C4-2B (cell line): ENCODE measurements around the gene FAM163B.

Source experiments
- H3K27ac ChIP-seq: fragments of 450-650 bp; 2 replicates; pipeline ENCODE4 v1.5.1; 2017
- ZFX ChIP-seq: fragments of 450-650 bp; IDR thresholded peaks from 2 replicates; pipeline ENCODE4 v1.6.1; 2017
- TF ChIP-seq, protein P1 (sequence below): fragments of 450-650 bp; conservative IDR thresholded peaks from 2 replicates; pipeline ENCODE4 v1.5.1; 2017; ENCODE audit warnings: mild to moderate bottlenecking

Gene FAM163B

DNA sequence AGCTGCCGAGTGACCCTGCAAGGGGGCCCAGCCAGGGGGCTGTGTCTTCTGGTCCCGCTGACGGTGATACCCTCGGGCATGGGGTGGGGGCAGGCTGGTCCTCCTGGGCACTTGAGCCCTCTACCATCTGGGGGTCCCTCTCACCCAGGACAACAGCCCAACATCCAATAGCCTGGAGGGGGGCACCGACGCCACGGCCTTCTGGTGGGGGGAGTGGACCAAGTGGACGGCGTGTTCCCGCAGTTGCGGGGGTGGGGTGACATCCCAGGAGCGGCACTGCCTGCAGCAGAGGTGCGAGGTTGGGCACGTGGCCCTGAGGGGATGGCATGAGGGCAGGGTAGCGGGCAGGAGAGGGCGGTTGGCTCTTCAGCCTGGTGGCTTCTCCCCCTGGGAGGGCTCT is 71.9 kb downstream of the FAM163B start:
- TF ChIP-seq ZFX: no peak
- TF ChIP-seq, protein P1, sequence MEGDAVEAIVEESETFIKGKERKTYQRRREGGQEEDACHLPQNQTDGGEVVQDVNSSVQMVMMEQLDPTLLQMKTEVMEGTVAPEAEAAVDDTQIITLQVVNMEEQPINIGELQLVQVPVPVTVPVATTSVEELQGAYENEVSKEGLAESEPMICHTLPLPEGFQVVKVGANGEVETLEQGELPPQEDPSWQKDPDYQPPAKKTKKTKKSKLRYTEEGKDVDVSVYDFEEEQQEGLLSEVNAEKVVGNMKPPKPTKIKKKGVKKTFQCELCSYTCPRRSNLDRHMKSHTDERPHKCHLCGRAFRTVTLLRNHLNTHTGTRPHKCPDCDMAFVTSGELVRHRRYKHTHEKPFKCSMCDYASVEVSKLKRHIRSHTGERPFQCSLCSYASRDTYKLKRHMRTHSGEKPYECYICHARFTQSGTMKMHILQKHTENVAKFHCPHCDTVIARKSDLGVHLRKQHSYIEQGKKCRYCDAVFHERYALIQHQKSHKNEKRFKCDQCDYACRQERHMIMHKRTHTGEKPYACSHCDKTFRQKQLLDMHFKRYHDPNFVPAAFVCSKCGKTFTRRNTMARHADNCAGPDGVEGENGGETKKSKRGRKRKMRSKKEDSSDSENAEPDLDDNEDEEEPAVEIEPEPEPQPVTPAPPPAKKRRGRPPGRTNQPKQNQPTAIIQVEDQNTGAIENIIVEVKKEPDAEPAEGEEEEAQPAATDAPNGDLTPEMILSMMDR: no peak
- no peak overlapping the region for H3K27ac ChIP-seq

DNA sequence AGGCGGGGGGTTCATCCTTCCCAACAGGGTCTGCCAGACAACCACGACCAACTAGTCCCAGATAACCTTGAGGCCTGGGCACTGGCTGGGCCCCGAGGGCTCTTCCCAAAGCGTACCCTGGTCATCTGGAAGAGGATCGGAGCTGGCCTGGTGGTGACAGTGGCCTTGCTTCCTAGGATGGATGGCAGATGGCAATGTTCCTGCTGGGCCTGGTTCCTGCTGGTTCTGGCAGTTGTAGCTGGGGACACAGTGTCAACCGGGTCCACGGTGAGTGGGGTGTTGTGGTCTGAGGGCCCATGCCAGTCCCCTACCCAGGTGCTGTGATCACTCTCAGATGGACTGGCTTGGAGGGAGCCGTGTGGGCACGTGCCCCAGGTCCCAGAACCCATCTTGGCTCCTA is 72.7 kb downstream of the FAM163B start:
- TF ChIP-seq ZFX: no peak
- TF ChIP-seq, protein P1: no peak
- H3K27ac ChIP-seq: no peak overlapping the region

DNA sequence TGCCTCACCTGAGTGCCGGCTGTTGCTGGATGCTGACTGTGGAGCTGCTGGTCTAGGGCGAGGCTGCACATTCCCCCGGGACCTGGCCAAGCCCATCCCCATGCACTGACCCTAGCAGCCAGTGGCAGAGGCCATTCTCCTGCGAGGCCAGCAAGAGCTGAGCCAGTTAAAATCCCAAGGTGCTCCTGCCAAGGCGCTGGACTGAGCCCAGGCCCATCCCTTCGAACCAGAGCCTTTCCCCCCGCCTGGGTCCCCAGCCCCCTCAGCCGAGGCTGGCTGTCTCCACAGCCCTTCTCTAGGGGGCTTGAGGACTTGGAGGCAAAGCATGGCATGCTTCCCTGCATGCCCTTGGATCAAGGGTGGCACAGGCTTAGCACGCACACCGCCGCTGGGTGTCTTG is 73.1 kb downstream of the FAM163B start:
- TF ChIP-seq, protein P1: no peak
- no peak for TF ChIP-seq ZFX
- H3K27ac ChIP-seq: no peak overlapping the region

DNA sequence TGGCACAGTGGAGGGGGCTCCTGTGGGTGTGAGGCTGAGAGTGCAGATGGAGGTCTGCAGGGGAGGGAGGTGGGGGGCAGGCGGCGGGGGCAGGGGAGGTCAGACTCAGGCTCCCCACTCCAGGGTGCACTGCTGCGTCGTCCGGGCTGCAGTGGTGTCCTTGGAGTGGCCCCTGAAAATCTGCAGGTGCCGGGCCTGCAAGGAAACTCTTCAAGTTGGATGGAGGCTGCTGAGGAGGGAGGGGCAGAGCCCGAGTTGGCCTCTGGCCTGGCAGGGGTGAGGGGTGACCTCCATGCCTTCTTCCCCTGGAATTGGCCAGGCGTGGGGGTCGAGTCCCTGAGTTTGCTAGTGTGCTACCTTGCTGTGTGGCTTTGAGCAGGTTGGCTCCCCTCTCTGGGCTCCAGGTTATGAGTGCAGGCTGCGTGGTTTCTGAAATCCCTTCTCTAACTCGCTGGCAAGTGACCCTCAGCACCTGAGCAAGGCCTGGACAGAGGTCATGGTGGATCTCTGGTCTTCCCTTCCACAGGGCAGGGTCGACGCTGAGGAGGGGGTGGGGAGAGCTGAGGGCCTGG is 73.8 kb downstream of the FAM163B start:
- no peak overlapping the region for H3K27ac ChIP-seq
- TF ChIP-seq, protein P1: no peak
- no peak for TF ChIP-seq ZFX

DNA sequence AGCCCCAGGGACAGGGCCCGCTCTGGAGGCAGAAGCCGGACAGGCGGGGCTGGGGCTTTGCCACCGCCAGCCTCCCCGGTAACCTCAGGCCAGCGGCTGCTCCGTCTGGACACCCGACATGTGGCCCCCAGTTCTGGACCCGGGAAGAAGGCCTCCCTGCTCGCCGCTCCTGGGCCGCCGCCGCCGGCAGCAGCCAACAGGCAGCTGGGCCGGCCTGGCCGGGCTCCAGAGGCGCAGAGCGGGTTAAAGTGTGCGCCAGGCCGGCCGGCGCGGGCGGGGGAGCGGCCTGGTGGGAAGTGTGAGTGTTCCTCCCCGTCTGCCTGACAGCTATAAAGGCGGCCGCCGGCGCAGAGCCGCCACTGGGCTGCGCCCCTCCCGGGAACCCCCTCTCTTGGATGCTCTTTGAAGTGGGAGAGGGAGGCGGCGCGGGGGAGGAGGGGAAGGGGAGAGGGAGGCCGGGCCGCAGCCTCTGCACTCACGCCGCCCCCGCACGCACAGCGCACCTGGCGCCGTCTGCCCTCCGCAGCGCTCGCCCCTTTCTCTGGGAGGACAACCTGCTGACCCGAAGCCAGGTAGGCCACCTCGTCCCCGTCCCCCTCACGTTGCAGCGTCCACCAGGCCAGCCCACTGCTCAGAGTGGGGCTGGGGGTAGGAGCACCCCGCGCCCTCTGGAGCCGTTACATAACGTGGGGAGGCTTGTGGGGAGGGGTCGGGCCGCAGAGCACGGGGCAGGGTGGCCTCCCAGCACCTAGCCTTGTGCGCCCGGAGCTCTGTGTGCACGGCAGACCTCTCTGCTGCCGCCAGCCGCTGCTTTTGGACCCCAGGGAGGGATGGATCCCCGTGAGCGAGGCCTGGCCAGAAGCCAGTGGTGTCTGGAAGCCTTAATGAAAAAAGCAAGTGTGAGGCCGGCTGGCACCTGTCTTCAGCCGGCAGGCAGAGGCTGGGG is 74.6 kb downstream of the FAM163B start, which contains the start of gene ADAMTSL2:
Gene ADAMTSL2 (plus strand): TSS at position 359 of the 946 bp plus-strand sequence. CDS start 2,009 bp downstream, outside the sequence.
- TF ChIP-seq, protein P1: no peak
- TF ChIP-seq ZFX: no peak
- no peak within 1 kb of the TSS for H3K27ac ChIP-seq

DNA sequence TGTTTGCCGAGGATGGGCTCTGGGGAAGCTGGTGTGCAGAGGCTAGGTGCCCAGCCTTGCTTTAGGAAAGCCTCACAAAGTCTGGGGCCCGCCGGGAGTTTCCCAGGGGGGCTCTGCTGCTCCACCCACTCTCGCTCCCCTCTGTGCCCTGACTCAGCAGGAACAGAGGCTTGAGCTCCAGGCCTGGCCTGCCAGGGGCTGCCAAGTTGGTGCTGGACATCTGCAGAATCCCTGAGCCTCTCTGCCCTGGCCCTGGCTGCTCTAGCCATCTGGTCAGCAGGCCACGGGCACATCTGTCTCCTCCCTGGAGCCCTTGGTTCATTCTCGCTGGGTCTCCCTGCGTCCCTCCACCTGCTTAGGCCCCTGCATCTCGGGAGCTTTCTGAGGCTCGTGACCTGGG is 75.3 kb downstream of the FAM163B start:
- H3K27ac ChIP-seq: no peak overlapping the region
- TF ChIP-seq ZFX: no peak
- TF ChIP-seq, protein P1: no peak
